Osteocyte (in vitro differentiated cells): ENCODE data around the gene SYT13. TPM values are rescaled to one million over a fixed set of nuclear protein-coding genes. Genes with fewer than 3 reads are reported as not detected.

Experiments
- DNase-seq: peaks from one replicate; pipeline ENCODE4 v3.0.0; 2021; ENCODE audit warnings: mixed read lengths; ENCODE audit not compliant: unreplicated experiment; ENCODE audit errors: extremely low spot score
- H3K27ac Mint-ChIP-seq: one replicate; pipeline ENCODE4 v1.8.0; 2021; ENCODE audit warnings: mild to moderate bottlenecking, mixed read lengths; ENCODE audit not compliant: unreplicated experiment
- H3K27me3 Mint-ChIP-seq: one replicate; pipeline ENCODE4 v1.8.0; 2021; ENCODE audit warnings: mixed read lengths; ENCODE audit not compliant: unreplicated experiment
- H3K36me3 Mint-ChIP-seq: one replicate; pipeline ENCODE4 v1.8.0; 2021; ENCODE audit warnings: mixed read lengths; ENCODE audit not compliant: unreplicated experiment
- H3K4me1 Mint-ChIP-seq: one replicate; pipeline ENCODE4 v1.8.0; 2021; ENCODE audit warnings: mixed read lengths; ENCODE audit not compliant: unreplicated experiment
- H3K4me3 Mint-ChIP-seq: one replicate; pipeline ENCODE4 v1.8.0; 2021; ENCODE audit warnings: mild to moderate bottlenecking, moderate library complexity, mixed read lengths; ENCODE audit not compliant: unreplicated experiment
- H3K9me3 Mint-ChIP-seq: one replicate; pipeline ENCODE4 v1.8.0; 2021; ENCODE audit warnings: mixed read lengths; ENCODE audit not compliant: unreplicated experiment
- total RNA-seq: library from RNA; stranded (reverse); gene quantifications from 2 replicates; pipeline ENCODE4 v1.2.1, GENCODE V29; 2021
- TF ChIP-seq, protein P1 (sequence below): fragments of 200-600 bp; sonication (generic); IDR thresholded peaks from 2 replicates; pipeline ENCODE4 v1.5.0; 2021; ENCODE audit warnings: antibody characterized with exemption, mild to moderate bottlenecking, moderate library complexity

The SYT13 gene
- total RNA-seq, 1 donor from 2014 or later: 0.13 TPM

DNA sequence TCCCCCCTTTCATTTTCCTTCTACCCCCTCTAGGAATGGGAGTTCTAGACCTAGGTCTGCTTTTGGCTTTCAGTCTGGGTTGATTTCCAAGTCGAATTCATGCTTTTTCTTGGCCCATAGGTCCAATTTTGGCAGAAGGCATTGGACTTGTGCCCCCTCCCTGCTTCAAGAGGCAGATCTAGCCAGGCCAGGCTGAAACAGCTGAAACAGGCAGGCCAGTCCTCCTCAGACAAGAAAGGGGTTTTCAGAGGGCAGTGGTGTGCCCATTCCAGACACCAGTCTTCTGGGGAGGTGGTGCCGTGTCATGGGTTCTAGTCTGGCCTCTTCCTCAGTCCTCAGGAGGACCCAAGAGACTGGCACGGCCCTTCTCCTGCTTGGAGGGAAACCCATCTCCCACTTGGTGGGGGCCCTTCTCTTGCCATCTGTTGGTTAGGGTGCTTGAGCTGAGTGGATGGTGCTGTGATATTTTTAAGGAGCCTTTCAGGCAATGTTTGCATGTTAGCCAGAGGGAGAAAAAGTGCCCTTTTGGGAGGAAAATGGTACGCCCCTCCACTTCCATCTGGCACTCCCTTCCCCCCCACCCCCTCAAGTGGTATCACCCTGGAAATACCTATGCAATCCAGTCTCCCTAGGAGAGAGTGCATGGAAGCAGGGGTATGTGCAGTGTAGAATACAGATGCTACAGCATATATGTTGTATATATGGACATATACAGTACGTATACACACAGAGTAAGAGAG lies 53.6 kb downstream of the SYT13 start:
- H3K27ac Mint-ChIP-seq: no peak overlapping the region
- TF ChIP-seq, protein P1, sequence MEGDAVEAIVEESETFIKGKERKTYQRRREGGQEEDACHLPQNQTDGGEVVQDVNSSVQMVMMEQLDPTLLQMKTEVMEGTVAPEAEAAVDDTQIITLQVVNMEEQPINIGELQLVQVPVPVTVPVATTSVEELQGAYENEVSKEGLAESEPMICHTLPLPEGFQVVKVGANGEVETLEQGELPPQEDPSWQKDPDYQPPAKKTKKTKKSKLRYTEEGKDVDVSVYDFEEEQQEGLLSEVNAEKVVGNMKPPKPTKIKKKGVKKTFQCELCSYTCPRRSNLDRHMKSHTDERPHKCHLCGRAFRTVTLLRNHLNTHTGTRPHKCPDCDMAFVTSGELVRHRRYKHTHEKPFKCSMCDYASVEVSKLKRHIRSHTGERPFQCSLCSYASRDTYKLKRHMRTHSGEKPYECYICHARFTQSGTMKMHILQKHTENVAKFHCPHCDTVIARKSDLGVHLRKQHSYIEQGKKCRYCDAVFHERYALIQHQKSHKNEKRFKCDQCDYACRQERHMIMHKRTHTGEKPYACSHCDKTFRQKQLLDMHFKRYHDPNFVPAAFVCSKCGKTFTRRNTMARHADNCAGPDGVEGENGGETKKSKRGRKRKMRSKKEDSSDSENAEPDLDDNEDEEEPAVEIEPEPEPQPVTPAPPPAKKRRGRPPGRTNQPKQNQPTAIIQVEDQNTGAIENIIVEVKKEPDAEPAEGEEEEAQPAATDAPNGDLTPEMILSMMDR: no peak
- no peak overlapping the region for H3K4me3 Mint-ChIP-seq
- H3K4me1 Mint-ChIP-seq: no peaks in the 10 kb centered on the region
- no peaks in the 10 kb centered on the region for H3K9me3 Mint-ChIP-seq
- DNase-seq: no peak
- peaks cover 4% of the 10 kb centered on the region for H3K36me3 Mint-ChIP-seq
- peaks cover 9% of the 10 kb centered on the region for H3K27me3 Mint-ChIP-seq

GRCh38 chr11:45229401-45230020 lies 56.6 kb downstream of the SYT13 start:
- no peak for DNase-seq
- H3K9me3 Mint-ChIP-seq: no peaks in the 10 kb centered on the region
- H3K27me3 Mint-ChIP-seq: no peaks in the 10 kb centered on the region
- no peak overlapping the region for H3K4me3 Mint-ChIP-seq
- peaks cover 18% of the 10 kb centered on the region for H3K36me3 Mint-ChIP-seq
- TF ChIP-seq, protein P1: no peak
- H3K4me1 Mint-ChIP-seq: no peaks in the 10 kb centered on the region
- H3K27ac Mint-ChIP-seq: no peak overlapping the region

GRCh38 chr11:45227836-45228235 lies 58.3 kb downstream of the SYT13 start:
- Mint-ChIP-seq H3K27me3 (no peaks in the 10 kb centered on the region), H3K4me3 (no peak overlapping the region), H3K36me3 (peaks cover 23% of the 10 kb centered on the region), H3K4me1 (no peaks in the 10 kb centered on the region), H3K9me3 (no peaks in the 10 kb centered on the region), H3K27ac (no peak overlapping the region)
- DNase-seq: no peak
- TF ChIP-seq, protein P1: no peak

DNA sequence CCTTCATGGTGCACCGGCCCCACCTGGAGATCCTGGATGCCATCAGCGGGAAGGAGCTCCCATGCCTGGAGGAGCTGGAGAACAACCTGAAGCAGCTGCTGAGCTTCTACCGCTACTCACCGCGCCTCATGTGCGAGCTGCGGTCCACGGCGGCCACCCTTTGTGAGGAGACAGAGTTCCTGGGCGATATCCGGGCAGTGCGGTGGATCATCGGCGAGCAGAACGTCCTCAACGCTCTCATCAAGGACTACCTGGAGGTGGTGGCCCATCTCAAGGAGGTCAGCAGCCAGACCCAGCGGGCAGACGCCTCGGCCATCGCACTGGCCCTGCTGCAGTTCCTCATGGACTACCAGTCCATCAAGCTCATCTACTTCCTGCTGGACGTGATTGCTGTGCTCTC lies 59.2 kb downstream of the SYT13 start:
- H3K9me3 Mint-ChIP-seq: no peaks in the 10 kb centered on the region
- H3K27me3 Mint-ChIP-seq: no peaks in the 10 kb centered on the region
- TF ChIP-seq, protein P1: no peak
- H3K4me3 Mint-ChIP-seq: no peak overlapping the region
- no peak for DNase-seq
- H3K27ac Mint-ChIP-seq: no peak overlapping the region
- no peaks in the 10 kb centered on the region for H3K4me1 Mint-ChIP-seq
- H3K36me3 Mint-ChIP-seq: peaks cover 23% of the 10 kb centered on the region

- H3K27me3 Mint-ChIP-seq: no peaks in the 10 kb centered on the region
- TF ChIP-seq, protein P1: no peak
- H3K9me3 Mint-ChIP-seq: no peaks in the 10 kb centered on the region
- DNase-seq: no peak
- H3K4me1 Mint-ChIP-seq: no peaks in the 10 kb centered on the region
- H3K4me3 Mint-ChIP-seq: no peak overlapping the region
- H3K36me3 Mint-ChIP-seq: peaks cover 25% of the 10 kb centered on the region
- no peak overlapping the region for H3K27ac Mint-ChIP-seq
Measured at GRCh38 chr11:45225961-45226871, 59.9 kb downstream of the SYT13 start.
